K562 (cell line): Measurements from ENCODE around the gene PDE9A. TPM values are rescaled to one million over a fixed set of nuclear protein-coding genes. Genes with fewer than 3 reads are reported as not detected.

ENCODE experiments used
- ATAC-seq: fragments of 200-7000 bp; cut with Tn5 transposase; 3 replicates; pipeline ENCODE4 v1.9.1; 2020; ENCODE audit warnings: moderate library complexity
- BruUV-seq: library from RNA; stranded (reverse); fragments of 400-500 nt; replicated peaks from 2 replicates; lab custom pipeline; 2021; lab: Mats Ljungman, UMichigan
- CTCF ChIA-PET: fragments of 300-600 bp; formaldehyde crosslinking; extraction: SDS; loops from one replicate; lab custom pipeline; 2021; ENCODE audit warnings: low intra/inter-chr PET ratio; lab: Yijun Ruan, JAX
- POLR2A ChIA-PET: fragments of 300-600, 350-650 bp; sonication (Branson Sonifier 250); formaldehyde crosslinking; extraction: SDS; loops from one replicate; lab custom pipeline; 2021; ENCODE audit warnings: antibody characterized with exemption, inconsistent platforms; lab: Yijun Ruan, JAX
- DNase-seq, 4 experiments: peaks; one replicate each; pipeline versions ENCODE4 v3.0.0 to v3.0.0-alpha.2; 2011 to 2018; ENCODE audit warnings: low spot score in 3 of 4, mixed read lengths in 3 of 4; ENCODE audit errors: extremely low read depth in 1 of 4
- FAIRE-seq: peaks from 2 replicates; lab custom pipeline; 2011; peaks lifted over from hg19 to GRCh38; lab: Jason Lieb, UNC
- H2AFZ ChIP-seq: 2 replicates; pipeline ENCODE4 v1.6.0; 2011; ENCODE audit warnings: low read depth, low read length, control low read depth, inconsistent platforms
- H3K27ac ChIP-seq: fragments of 200-600 bp; 3 replicates; pipeline ENCODE4 v1.8.0; 2011; ENCODE audit warnings: low read depth, mild to moderate bottlenecking, control low read depth, inconsistent platforms, low read length, moderate library complexity, mixed read lengths; ENCODE audit errors: extremely low read depth
- H3K27me3 ChIP-seq, 2 experiments: fragments of 300-600 bp in 1 of 2; 2 replicates in 1 of 2; 3 replicates in 1 of 2; pipeline versions ENCODE4 v1.6.0 to v1.8.0; 2011; ENCODE audit warnings: inconsistent platforms in 2 of 2, low read length in 2 of 2, mild to moderate bottlenecking in 1 of 2, mixed read lengths in 1 of 2, moderate library complexity in 1 of 2; ENCODE audit not compliant: control insufficient read depth in 2 of 2, insufficient read depth in 2 of 2
- H3K36me3 ChIP-seq: fragments of 300-600 bp; 3 replicates; pipeline ENCODE4 v1.8.0; 2011; ENCODE audit warnings: mild to moderate bottlenecking, low read length, inconsistent platforms; ENCODE audit not compliant: control insufficient read depth, insufficient read depth
- H3K4me1 ChIP-seq, 2 experiments: fragments of 200-600 bp in 1 of 2; replicated peaks in 1 of 2; 2 replicates in 1 of 2; 3 replicates in 1 of 2; pipeline versions ENCODE4 v1.5.1 to v1.8.0; 2011; ENCODE audit warnings: inconsistent platforms in 2 of 2, low read length in 2 of 2, mild to moderate bottlenecking in 1 of 2, mixed read lengths in 1 of 2, moderate library complexity in 1 of 2; ENCODE audit not compliant: control insufficient read depth in 2 of 2, insufficient read depth in 2 of 2
- H3K4me2 ChIP-seq: 2 replicates; pipeline ENCODE4 v1.6.1; 2011; ENCODE audit warnings: low read length, control low read depth, inconsistent platforms, mixed read lengths; ENCODE audit not compliant: insufficient read depth
- H3K4me3 ChIP-seq: fragments of 200-600 bp; sonication (generic), shearing (Covaris generic); 2 replicates; pipeline ENCODE4 v1.5.1; 2016; ENCODE audit warnings: control low read depth, inconsistent platforms
- H3K79me2 ChIP-seq: fragments of 200-600 bp; 3 replicates; pipeline ENCODE4 v1.8.0; 2011; ENCODE audit warnings: low read length, inconsistent platforms; ENCODE audit not compliant: control insufficient read depth, insufficient read depth
- H3K9ac ChIP-seq, 2 experiments: 2 replicates each; pipeline versions ENCODE4 v1.6.0 to v1.6.1; 2011; ENCODE audit warnings: low read depth in 2 of 2, low read length in 2 of 2, control low read depth in 1 of 2, inconsistent platforms in 1 of 2, mild to moderate bottlenecking in 1 of 2, mixed read lengths in 1 of 2; ENCODE audit not compliant: insufficient read depth in 1 of 2
- H3K9me1 ChIP-seq: one replicate; pipeline ENCODE4 v1.6.0; 2011; ENCODE audit warnings: inconsistent platforms, mild to moderate bottlenecking, low read length, moderate library complexity; ENCODE audit not compliant: control insufficient read depth, insufficient read depth
- H3K9me3 ChIP-seq: replicated peaks from 2 replicates; pipeline ENCODE4 v1.5.1; 2011; ENCODE audit warnings: low read depth, low read length, inconsistent platforms; ENCODE audit not compliant: control insufficient read depth, insufficient read depth
- H4K20me1 ChIP-seq: replicated peaks from 2 replicates; pipeline ENCODE4 v1.6.1; 2011; ENCODE audit warnings: low read length, inconsistent platforms, mixed read lengths; ENCODE audit not compliant: control insufficient read depth, insufficient read depth
- ARID3B ChIP-seq: fragments of 250-450 bp; sonication (Bioruptor Pico); IDR thresholded peaks from 2 replicates; pipeline ENCODE4 v1.4.0; 2020; ENCODE audit warnings: borderline replicate concordance
- LCOR ChIP-seq: sonication (generic); formaldehyde crosslinking; IDR thresholded peaks from 2 replicates; pipeline ENCODE4 v1.8.0; 2022; ENCODE audit warnings: mild to moderate bottlenecking, missing genetic modification reagents
- MED1 ChIP-seq: sonication (generic); formaldehyde crosslinking; IDR thresholded peaks from 2 replicates; pipeline ENCODE4 v1.8.1; 2023; ENCODE audit warnings: missing genetic modification reagents, borderline replicate concordance
- RFX5 ChIP-seq: IDR thresholded peaks from 2 replicates; pipeline ENCODE4 v1.6.1; 2011; ENCODE audit warnings: low read depth, mild to moderate bottlenecking, improper control_type of control experiment, low read length
- WGBS: fragments of 100-300 bp; shearing (Covaris generic); methylation state at CpG from one replicate; pipeline ENCODE4 v1.1.6; 2016; ENCODE audit warnings: low coverage, mixed read lengths; ENCODE audit not compliant: insufficient coverage; ENCODE audit errors: missing lambda C conversion rate; 5-methylcytosine and 5-hydroxymethylcytosine counted together
- in situ Hi-C: fragments of 300-500 bp; cut with MboI; formaldehyde crosslinking; loops from 4 replicates; pipeline ENCODE4 v1.15.0; 2018; ENCODE audit warnings: inconsistent platforms, mixed read lengths
- intact Hi-C: fragments of 100-400 bp; cut with micrococcal nuclease; formaldehyde crosslinking; loops from 2 replicates; pipeline ENCODE4 v1.14.2; 2022
- polyA plus RNA-seq, 8 experiments: library from polyadenylated mRNA; depleted of rRNA in 4 of 8; stranded (reverse) in 5 of 8; unstranded in 3 of 8; fragments of >200 nt; fragmentation: Nextera tagmentation in 2 of 8; fragmentation: Illumina TruSeq in 1 of 8; extraction: Ambion mirVana in 2 of 8; extraction: Trizol in 1 of 8; gene quantifications; 2 replicates each; pipeline versions ENCODE4 v1.2.1 to v1.2.3, GENCODE V29; 2011 to 2014; ENCODE audit warnings: inconsistent platforms in 1 of 8, missing spikeins in 1 of 8
- total RNA-seq, 7 experiments: library from RNA; depleted of rRNA in 6 of 7; stranded (reverse); fragments of >200 nt in 6 of 7; fragmentation: Illumina TruSeq in 2 of 7; extraction: Trizol in 2 of 7; gene quantifications; 2 replicates each; pipeline versions ENCODE4 v1.2.1 to v1.2.3, GENCODE V29; 2011 to 2021; ENCODE audit warnings: low replicate concordance in 1 of 7

Gene PDE9A
- total and polyA plus RNA-seq, 9 of the 15 experiments (the other 6 are each of a cell fraction or from before 2014, with no cell fraction given): 0.07 to 0.27 TPM; not detected in 7

DNA sequence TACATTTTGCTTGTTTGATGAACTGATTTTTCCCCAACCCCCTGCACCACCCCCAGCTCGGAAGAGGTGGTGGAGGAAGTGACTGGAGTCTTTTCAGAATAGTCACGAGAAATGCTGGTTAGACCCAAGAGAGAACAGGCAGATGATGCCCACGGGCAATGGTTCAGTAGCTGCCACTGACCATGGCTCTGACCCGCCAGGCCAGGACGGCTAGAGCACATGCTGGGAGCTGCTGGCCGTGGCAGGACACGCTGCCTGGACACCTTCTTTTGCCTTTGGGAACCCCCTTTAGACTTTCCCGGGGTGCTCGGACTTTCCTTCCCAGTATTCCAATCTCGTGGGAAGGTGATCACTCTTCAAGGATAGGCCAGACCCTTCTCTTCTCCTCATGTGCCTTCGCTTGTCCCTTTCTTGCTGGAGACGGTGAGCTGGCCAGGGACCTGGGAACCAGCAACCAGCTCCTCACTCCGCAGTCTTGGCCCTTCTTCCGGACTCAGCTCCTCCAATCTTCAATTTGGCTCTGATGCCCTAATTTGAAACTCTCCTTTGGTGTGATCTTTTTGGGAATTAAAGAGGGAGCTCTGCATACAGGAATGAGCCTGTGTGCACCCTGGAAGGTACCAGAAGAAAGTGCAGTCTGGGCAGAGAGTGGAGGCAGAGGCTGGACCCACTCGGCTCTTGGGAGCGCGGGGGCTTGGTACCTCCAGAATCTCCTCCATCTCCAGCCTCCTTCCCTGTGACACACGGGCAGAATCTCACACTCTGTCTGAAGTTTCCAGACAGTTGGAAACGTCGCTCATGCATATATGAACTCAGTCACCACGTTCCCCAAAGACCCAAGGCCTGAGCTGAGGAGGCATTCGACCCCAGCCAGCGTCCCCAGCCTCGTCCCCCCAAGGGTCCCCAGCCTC lies 4.0 kb upstream of the PDE9A start:
- Histone ChIP-seq H3K9ac (no peak overlapping the region), H4K20me1 (peaks cover 22% of the 10 kb centered on the region), H3K4me2 (no peak overlapping the region), H3K36me3 (no peaks in the 10 kb centered on the region), H3K27me3 (peaks cover 42 to 69% of the 10 kb centered on the region in 2 experiments; a peak in 4 of 5 replicates), H3K9me1 (no peaks in the 10 kb centered on the region), H2AFZ (no peak overlapping the region), H3K27ac (no peak overlapping the region), H3K79me2 (no peaks in the 10 kb centered on the region), H3K4me3 (no peak overlapping the region), H3K4me1 (peaks cover 0 to 24% of the 10 kb centered on the region in 2 experiments; a peak in 3 of 5 replicates), H3K9me3 (no peaks in the 10 kb centered on the region)
- no peak for TF ChIP-seq ARID3B (CRISPR knock-in tag)
- no peak for TF ChIP-seq RFX5
- no peak for TF ChIP-seq MED1 (CRISPR knock-in tag)
- no peak for TF ChIP-seq LCOR
- in situ Hi-C loops: no loop called here
- POLR2A ChIA-PET: interaction anchor here (0.6 to 1.2 kb wide), 4 partner anchors 9 to 423 kb away, joined by 3 to 6 read pairs (median 4); no protein-coding TSS in a partner anchor
- DNase-seq: no peak
- no peak for ATAC-seq
- intact Hi-C loops: no loop called here
- WGBS: 2% methylated on average over 24 of the region's 24 CpGs
- FAIRE-seq: no peak
- CTCF ChIA-PET: no interaction called here
- no TSS peak for BruUV-seq
